Measurements from ENCODE around the gene KRT28. TPM values are rescaled to one million over a fixed set of nuclear protein-coding genes. Genes with fewer than 3 reads are reported as not detected.
A peak's percentile ranks its signal among the peaks of the same experiment; 100 is the strongest.
"Not testable (repeated sequence)": the region's sequence is repeated elsewhere in the genome, so short reads cannot be mapped to it uniquely, and the experiment has no call there.

KRT28 gene
- polyA plus RNA-seq, 4 donors = not detected

GRCh38 chr17:40814657-40815056 is 14.9 kb upstream of the KRT28 start:
- WGBS, 3 donors = 85 to 92% (median 88%) methylated on average over 3 of the region's 3 CpGs
- FAIRE-seq; DNase-seq; H3K9me3 ChIP-seq (ENCODE audit: control insufficient read depth in 2 of 2, insufficient read depth in 1 of 2, low read depth in 1 of 2, low read length in 1 of 2); H3K4me3 ChIP-seq (ENCODE audit: low read depth in 1 of 3, low read length in 3 of 3); H3K36me3 ChIP-seq (ENCODE audit: control insufficient read depth in 3 of 3, insufficient read depth in 2 of 3, low read depth in 1 of 3, low read length in 3 of 3); H3K4me1 ChIP-seq (ENCODE audit: control insufficient read depth in 3 of 3, insufficient read depth in 2 of 3, low read depth in 1 of 3, low read length in 2 of 3); H3K27ac ChIP-seq (ENCODE audit: low read depth in 1 of 3, low read length in 2 of 3): not testable (repeated sequence)
- peaks cover 0 to 11% (median 0%) of the 10 kb centered on the region in 3 donors for H3K27me3 ChIP-seq (ENCODE audit: control insufficient read depth in 3 of 3, insufficient read depth in 3 of 3, low read length in 3 of 3)

GRCh38 chr17:40813804-40814203 is 14.0 kb upstream of the KRT28 start:
- Histone ChIP-seq H3K9me3 (ENCODE audit: control insufficient read depth in 2 of 2, insufficient read depth in 1 of 2, low read depth in 1 of 2, low read length in 1 of 2) (peaks cover 0 to 6% of the 10 kb centered on the region in 2 donors), H3K4me1 (ENCODE audit: control insufficient read depth in 3 of 3, insufficient read depth in 2 of 3, low read depth in 1 of 3, low read length in 2 of 3) (peaks cover 0 to 2% (median 0%) of the 10 kb centered on the region in 3 donors), H3K36me3 (ENCODE audit: control insufficient read depth in 3 of 3, insufficient read depth in 2 of 3, low read depth in 1 of 3, low read length in 3 of 3) (peaks cover 0 to 7% (median 0%) of the 10 kb centered on the region in 3 donors), H3K4me3 (ENCODE audit: low read depth in 1 of 3, low read length in 3 of 3) (no peak overlapping the region), H3K27ac (ENCODE audit: low read depth in 1 of 3, low read length in 2 of 3) (no peak overlapping the region), H3K27me3 (ENCODE audit: control insufficient read depth in 3 of 3, insufficient read depth in 3 of 3, low read length in 3 of 3) (peaks cover 0 to 11% (median 0%) of the 10 kb centered on the region in 3 donors)
- 65 to 71% (median 68%) methylated on average over 4 of the region's 4 CpGs for WGBS, 3 donors
- no peak for DNase-seq
- FAIRE-seq = no peak

- H3K27me3 ChIP-seq (ENCODE audit: control insufficient read depth in 3 of 3, insufficient read depth in 3 of 3, low read length in 3 of 3) = peaks cover 0 to 14% (median 0%) of the 10 kb centered on the region in 3 donors
- peaks cover 0 to 6% of the 10 kb centered on the region in 2 donors for H3K9me3 ChIP-seq (ENCODE audit: control insufficient read depth in 2 of 2, insufficient read depth in 1 of 2, low read depth in 1 of 2, low read length in 1 of 2)
- H3K27ac ChIP-seq (ENCODE audit: low read depth in 1 of 3, low read length in 2 of 3) = no peak overlapping the region
- H3K4me3 ChIP-seq (ENCODE audit: low read depth in 1 of 3, low read length in 3 of 3) = no peak overlapping the region
- no peaks in the 10 kb centered on the region for H3K4me1 ChIP-seq (ENCODE audit: control insufficient read depth in 3 of 3, insufficient read depth in 2 of 3, low read depth in 1 of 3, low read length in 2 of 3)
- FAIRE-seq (no peak), DNase-seq (no peak)
- 73 to 82% (median 75%) methylated on average over 3 of the region's 3 CpGs for WGBS, 3 donors
- H3K36me3 ChIP-seq (ENCODE audit: control insufficient read depth in 3 of 3, insufficient read depth in 2 of 3, low read depth in 1 of 3, low read length in 3 of 3) = peaks cover 0 to 7% (median 0%) of the 10 kb centered on the region in 3 donors
Observed at GRCh38 chr17:40812639-40813038, 12.9 kb upstream of the KRT28 start.

GRCh38 chr17:40810494-40810893 is 10.7 kb upstream of the KRT28 start:
- H3K36me3 ChIP-seq (ENCODE audit: control insufficient read depth in 3 of 3, insufficient read depth in 2 of 3, low read depth in 1 of 3, low read length in 3 of 3) = no peaks in the 10 kb centered on the region
- 58 to 74% (median 66%) methylated on average over 6 of the region's 6 CpGs for WGBS, 3 donors
- FAIRE-seq = no peak
- H3K4me1 ChIP-seq (ENCODE audit: control insufficient read depth in 3 of 3, insufficient read depth in 2 of 3, low read depth in 1 of 3, low read length in 2 of 3) = no peaks in the 10 kb centered on the region
- no peak overlapping the region for H3K27ac ChIP-seq (ENCODE audit: low read depth in 1 of 3, low read length in 2 of 3)
- H3K27me3 ChIP-seq (ENCODE audit: control insufficient read depth in 3 of 3, insufficient read depth in 3 of 3, low read length in 3 of 3) = peaks cover 0 to 34% (median under 1%) of the 10 kb centered on the region in 3 donors
- H3K4me3 ChIP-seq (ENCODE audit: low read depth in 1 of 3, low read length in 3 of 3) = no peak overlapping the region
- DNase-seq = no peak
- no peaks in the 10 kb centered on the region for H3K9me3 ChIP-seq (ENCODE audit: control insufficient read depth in 2 of 2, insufficient read depth in 1 of 2, low read depth in 1 of 2, low read length in 1 of 2)

GRCh38 chr17:40809721-40810421 is 10.1 kb upstream of the KRT28 start:
- WGBS, 3 donors = 63 to 72% (median 67%) methylated on average over 2 of the region's 2 CpGs
- H3K36me3 ChIP-seq (ENCODE audit: control insufficient read depth in 3 of 3, insufficient read depth in 2 of 3, low read depth in 1 of 3, low read length in 3 of 3) = no peaks in the 10 kb centered on the region
- no peak for FAIRE-seq

GRCh38 chr17:40806131-40806530 is 6.4 kb upstream of the KRT28 start:
- Histone ChIP-seq H3K27ac (ENCODE audit: low read depth in 1 of 3, low read length in 2 of 3) (no peak overlapping the region), H3K4me3 (ENCODE audit: low read depth in 1 of 3, low read length in 3 of 3) (no peak overlapping the region), H3K27me3 (ENCODE audit: control insufficient read depth in 3 of 3, insufficient read depth in 3 of 3, low read length in 3 of 3) (peaks cover 2 to 34% (median 6%) of the 10 kb centered on the region in 3 donors), H3K36me3 (ENCODE audit: control insufficient read depth in 3 of 3, insufficient read depth in 2 of 3, low read depth in 1 of 3, low read length in 3 of 3) (no peaks in the 10 kb centered on the region), H3K9me3 (ENCODE audit: control insufficient read depth in 2 of 2, insufficient read depth in 1 of 2, low read depth in 1 of 2, low read length in 1 of 2) (no peaks in the 10 kb centered on the region), H3K4me1 (ENCODE audit: control insufficient read depth in 3 of 3, insufficient read depth in 2 of 3, low read depth in 1 of 3, low read length in 2 of 3) (peaks cover 0 to 3% (median 0%) of the 10 kb centered on the region in 3 donors)
- FAIRE-seq (no peak), DNase-seq (no peak)
- 77 to 83% (median 78%) methylated on average over 3 of the region's 3 CpGs for WGBS, 3 donors

More at GRCh38 chr17:40809721-40810421, 10.1 kb upstream of the KRT28 start:
- no peak for DNase-seq
- no peaks in the 10 kb centered on the region for H3K9me3 ChIP-seq (ENCODE audit: control insufficient read depth in 2 of 2, insufficient read depth in 1 of 2, low read depth in 1 of 2, low read length in 1 of 2)
- no peaks in the 10 kb centered on the region for H3K4me1 ChIP-seq (ENCODE audit: control insufficient read depth in 3 of 3, insufficient read depth in 2 of 3, low read depth in 1 of 3, low read length in 2 of 3)
- no peak overlapping the region for H3K4me3 ChIP-seq (ENCODE audit: low read depth in 1 of 3, low read length in 3 of 3)
- H3K27me3 ChIP-seq (ENCODE audit: control insufficient read depth in 3 of 3, insufficient read depth in 3 of 3, low read length in 3 of 3) = peaks cover 0 to 38% (median 4%) of the 10 kb centered on the region in 3 donors
- H3K27ac ChIP-seq (ENCODE audit: low read depth in 1 of 3, low read length in 2 of 3) = no peak overlapping the region

GRCh38 chr17:40803617-40804082 is 3.9 kb upstream of the KRT28 start:
- H3K4me3 ChIP-seq (ENCODE audit: low read depth in 1 of 3, low read length in 3 of 3) = no peak overlapping the region
- FAIRE-seq (no peak), DNase-seq (peak; percentile 85 to 89)
- H3K27ac ChIP-seq (ENCODE audit: low read depth in 1 of 3, low read length in 2 of 3) = no peak overlapping the region
- peaks cover 0 to 3% (median 0%) of the 10 kb centered on the region in 3 donors for H3K4me1 ChIP-seq (ENCODE audit: control insufficient read depth in 3 of 3, insufficient read depth in 2 of 3, low read depth in 1 of 3, low read length in 2 of 3)
- no peaks in the 10 kb centered on the region for H3K36me3 ChIP-seq (ENCODE audit: control insufficient read depth in 3 of 3, insufficient read depth in 2 of 3, low read depth in 1 of 3, low read length in 3 of 3)
- H3K9me3 ChIP-seq (ENCODE audit: control insufficient read depth in 2 of 2, insufficient read depth in 1 of 2, low read depth in 1 of 2, low read length in 1 of 2) = no peaks in the 10 kb centered on the region
- WGBS, 3 donors = 2 to 11% (median 8%) methylated on average over 13 of the region's 13 CpGs
- H3K27me3 ChIP-seq (ENCODE audit: control insufficient read depth in 3 of 3, insufficient read depth in 3 of 3, low read length in 3 of 3) = peaks cover 2 to 33% (median 10%) of the 10 kb centered on the region in 3 donors

GRCh38 chr17:40801157-40801556 is 1.4 kb upstream of the KRT28 start:
- peaks cover 0 to 3% (median 0%) of the 10 kb centered on the region in 3 donors for H3K4me1 ChIP-seq (ENCODE audit: control insufficient read depth in 3 of 3, insufficient read depth in 2 of 3, low read depth in 1 of 3, low read length in 2 of 3)
- peaks cover 2 to 31% (median 10%) of the 10 kb centered on the region in 3 donors for H3K27me3 ChIP-seq (ENCODE audit: control insufficient read depth in 3 of 3, insufficient read depth in 3 of 3, low read length in 3 of 3)
- 42 to 71% (median 53%) methylated on average over 2 of the region's 2 CpGs for WGBS, 3 donors
- FAIRE-seq (no peak), DNase-seq (no peak)
- no peaks in the 10 kb centered on the region for H3K36me3 ChIP-seq (ENCODE audit: control insufficient read depth in 3 of 3, insufficient read depth in 2 of 3, low read depth in 1 of 3, low read length in 3 of 3)
- no peak overlapping the region for H3K4me3 ChIP-seq (ENCODE audit: low read depth in 1 of 3, low read length in 3 of 3)
- H3K9me3 ChIP-seq (ENCODE audit: control insufficient read depth in 2 of 2, insufficient read depth in 1 of 2, low read depth in 1 of 2, low read length in 1 of 2) = no peaks in the 10 kb centered on the region
- no peak overlapping the region for H3K27ac ChIP-seq (ENCODE audit: low read depth in 1 of 3, low read length in 2 of 3)

Data from small intestine (tissue), 7 donors.